GM19239 (cell line): ENCODE data around the gene AURKAIP1.

ENCODE experiments used
- DNase-seq: peaks from one replicate; pipeline ENCODE4 v3.0.0; 2011; ENCODE audit warnings: low spot score; ENCODE audit not compliant: insufficient read length
- FAIRE-seq: peaks from 2 replicates; lab custom pipeline; 2011; peaks lifted over from hg19 to GRCh38; lab: Jason Lieb, UNC

The AURKAIP1 gene

DNA sequence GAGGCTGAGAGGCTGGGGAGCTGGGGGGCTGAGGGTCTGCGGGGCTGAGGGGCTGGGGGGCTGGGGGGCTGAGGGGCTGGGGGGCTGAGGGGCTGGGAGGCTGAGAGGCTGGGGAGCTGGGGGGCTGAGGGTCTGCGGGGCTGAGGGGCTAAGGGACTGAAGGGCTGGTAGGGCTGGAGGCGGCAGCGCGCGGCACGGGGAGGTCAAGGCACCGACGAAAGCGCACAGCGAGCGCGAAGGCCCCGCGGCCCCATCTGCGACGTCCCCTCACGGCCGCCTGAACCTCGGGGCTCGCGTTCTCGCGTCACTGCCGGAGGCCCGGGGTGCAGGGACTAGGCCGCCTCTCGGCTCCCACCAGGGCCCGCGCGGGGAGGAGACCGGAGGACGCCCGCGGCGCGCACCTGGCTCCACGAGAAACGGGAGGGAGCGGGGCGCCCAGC is 50.9 kb downstream of the AURKAIP1 start:
- FAIRE-seq (no peak), DNase-seq (no peak)
